GM21825 (cell line): ENCODE results near the gene UBIAD1.

Experiments
- ATAC-seq: cut with Tn5 transposase; IDR thresholded peaks from one replicate; pipeline ENCODE4 v1.9.1; 2021; ENCODE audit warnings: mild to moderate bottlenecking, moderate library complexity; ENCODE audit not compliant: unreplicated experiment

UBIAD1 gene

GRCh38 chr1:11337580-11338073, 64.6 kb downstream of the UBIAD1 start:
- no peak for ATAC-seq
